Osteoblast (primary cell): ENCODE results near the gene RUBCN. TPM values are rescaled to one million over a fixed set of nuclear protein-coding genes. Genes with fewer than 3 reads are reported as not detected.

Experiments used
- DNase-seq: peaks from one replicate; pipeline ENCODE4 v3.0.0; 2011; ENCODE audit warnings: low spot score, mixed read lengths; ENCODE audit not compliant: insufficient read length; ENCODE audit errors: missing footprints
- H2AFZ ChIP-seq: 2 replicates; pipeline ENCODE4 v1.6.0; 2011; ENCODE audit warnings: mild to moderate bottlenecking, low read length
- H3K27ac ChIP-seq: 2 replicates; pipeline ENCODE4 v1.5.1; 2011; ENCODE audit warnings: mild to moderate bottlenecking, low read depth, low read length, moderate library complexity
- H3K27me3 ChIP-seq: 2 replicates; pipeline ENCODE4 v1.6.0; 2012; ENCODE audit warnings: mild to moderate bottlenecking, control low read depth, inconsistent platforms, low read length, moderate library complexity; ENCODE audit not compliant: insufficient read depth
- H3K36me3 ChIP-seq: 2 replicates; pipeline ENCODE4 v1.5.1; 2011; ENCODE audit warnings: mild to moderate bottlenecking, low read length, control low read depth, moderate library complexity; ENCODE audit not compliant: insufficient read depth
- H3K4me1 ChIP-seq: 2 replicates; pipeline ENCODE4 v1.5.1; 2011; ENCODE audit warnings: mild to moderate bottlenecking, low read length, control low read depth, moderate library complexity; ENCODE audit not compliant: insufficient read depth
- H3K4me2 ChIP-seq: 2 replicates; pipeline ENCODE4 v1.6.0; 2011; ENCODE audit warnings: mild to moderate bottlenecking, low read length; ENCODE audit not compliant: insufficient read depth
- H3K4me3 ChIP-seq: fragments of 200-600 bp; sonication (generic); 3 replicates; pipeline ENCODE4 v1.5.1; 2012; ENCODE audit warnings: mild to moderate bottlenecking, low read length, inconsistent platforms; ENCODE audit not compliant: insufficient read depth
- H3K79me2 ChIP-seq: 2 replicates; pipeline ENCODE4 v1.6.0; 2012; ENCODE audit warnings: mild to moderate bottlenecking, low read length, control low read depth, inconsistent platforms; ENCODE audit not compliant: insufficient read depth
- H3K9me3 ChIP-seq: 2 replicates; pipeline ENCODE4 v1.5.1; 2011; ENCODE audit warnings: low read depth, low read length, control low read depth
- H4K20me1 ChIP-seq: 2 replicates; pipeline ENCODE4 v1.6.0; 2012; ENCODE audit warnings: mild to moderate bottlenecking, low read length, control low read depth; ENCODE audit not compliant: insufficient read depth
- total RNA-seq: library from RNA; depleted of rRNA; stranded (reverse); fragments of >200 nt; gene quantifications from 2 replicates; pipeline ENCODE4 v1.2.3, GENCODE V29; 2012
- TF ChIP-seq, protein P1 (sequence below): IDR thresholded peaks from 2 replicates; pipeline ENCODE4 v1.5.1; 2011; ENCODE audit warnings: mild to moderate bottlenecking, low read depth, low read length, moderate library complexity; ENCODE audit errors: extremely low read depth

Gene RUBCN
- total RNA-seq, 1 donor, result 23.2 TPM

DNA sequence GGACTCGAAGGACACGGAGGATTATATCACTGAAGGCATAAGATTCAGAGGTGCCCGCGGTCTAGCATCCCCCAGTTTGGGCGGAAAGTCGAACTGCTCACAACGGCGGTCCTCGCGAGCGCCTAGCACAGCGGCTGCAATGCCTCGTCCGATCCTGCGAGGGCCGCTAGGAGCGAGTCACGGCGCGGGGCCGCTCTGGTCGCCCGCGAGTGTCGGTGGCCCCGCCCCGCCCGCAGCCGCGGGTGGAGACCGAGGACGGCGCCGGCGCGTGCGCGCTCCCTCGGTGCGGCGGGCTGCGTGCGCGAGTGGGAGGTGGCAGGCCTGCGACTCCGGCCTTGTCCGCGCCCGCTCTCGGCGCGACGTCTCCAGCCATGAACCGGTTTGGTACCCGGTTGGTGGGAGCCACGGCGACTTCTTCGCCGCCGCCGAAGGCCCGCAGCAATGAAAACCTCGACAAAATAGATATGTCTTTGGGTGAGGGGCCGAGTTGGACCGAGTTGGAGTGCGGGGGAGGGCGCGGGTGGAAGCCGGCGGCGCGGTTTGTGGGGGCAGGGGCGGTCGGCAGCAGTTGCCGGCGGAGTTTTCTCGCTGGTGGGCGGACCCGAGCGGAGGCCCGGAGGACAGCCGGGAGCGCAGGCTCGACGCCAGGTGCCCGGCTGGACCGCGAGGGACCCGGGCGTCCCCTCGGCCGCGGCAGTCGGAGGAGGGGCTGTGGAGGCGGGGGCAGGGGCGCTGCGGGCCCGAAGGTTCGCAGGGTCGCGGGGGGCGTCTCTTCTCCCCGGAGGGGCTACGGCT, 13.1 kb upstream of the RUBCN start, which contains the start of gene FYTTD1:
Gene FYTTD1 (plus strand): TSS at position 283 of the 795 bp plus-strand sequence. CDS start 89 bp downstream, at position 372.
- no peaks in the 10 kb centered on the region for H3K36me3 ChIP-seq
- H3K79me2 ChIP-seq, result peaks cover 41% of the 10 kb centered on the region
- H3K9me3 ChIP-seq, result no peaks in the 10 kb centered on the region
- TF ChIP-seq, protein P1, sequence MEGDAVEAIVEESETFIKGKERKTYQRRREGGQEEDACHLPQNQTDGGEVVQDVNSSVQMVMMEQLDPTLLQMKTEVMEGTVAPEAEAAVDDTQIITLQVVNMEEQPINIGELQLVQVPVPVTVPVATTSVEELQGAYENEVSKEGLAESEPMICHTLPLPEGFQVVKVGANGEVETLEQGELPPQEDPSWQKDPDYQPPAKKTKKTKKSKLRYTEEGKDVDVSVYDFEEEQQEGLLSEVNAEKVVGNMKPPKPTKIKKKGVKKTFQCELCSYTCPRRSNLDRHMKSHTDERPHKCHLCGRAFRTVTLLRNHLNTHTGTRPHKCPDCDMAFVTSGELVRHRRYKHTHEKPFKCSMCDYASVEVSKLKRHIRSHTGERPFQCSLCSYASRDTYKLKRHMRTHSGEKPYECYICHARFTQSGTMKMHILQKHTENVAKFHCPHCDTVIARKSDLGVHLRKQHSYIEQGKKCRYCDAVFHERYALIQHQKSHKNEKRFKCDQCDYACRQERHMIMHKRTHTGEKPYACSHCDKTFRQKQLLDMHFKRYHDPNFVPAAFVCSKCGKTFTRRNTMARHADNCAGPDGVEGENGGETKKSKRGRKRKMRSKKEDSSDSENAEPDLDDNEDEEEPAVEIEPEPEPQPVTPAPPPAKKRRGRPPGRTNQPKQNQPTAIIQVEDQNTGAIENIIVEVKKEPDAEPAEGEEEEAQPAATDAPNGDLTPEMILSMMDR, result peak; percentile 31
- peak within 1 kb of the TSS; percentile 87 for H3K4me3 ChIP-seq
- H3K4me2 ChIP-seq, result peak within 1 kb of the TSS; percentile 98
- H3K4me1 ChIP-seq, result peaks cover 19% of the 10 kb centered on the region
- no peaks in the 10 kb centered on the region for H3K27me3 ChIP-seq
- peaks cover 36% of the 10 kb centered on the region for H4K20me1 ChIP-seq
- peak within 1 kb of the TSS; percentile 70 for H3K27ac ChIP-seq
- peak; percentile 98 for DNase-seq
- peak within 1 kb of the TSS; percentile 92 for H2AFZ ChIP-seq

GRCh38 chr3:197749315-197749600, 12.6 kb upstream of the RUBCN start:
- DNase-seq, result peak; percentile 92
- peak overlapping the region; percentile 98 for H3K4me2 ChIP-seq

DNA sequence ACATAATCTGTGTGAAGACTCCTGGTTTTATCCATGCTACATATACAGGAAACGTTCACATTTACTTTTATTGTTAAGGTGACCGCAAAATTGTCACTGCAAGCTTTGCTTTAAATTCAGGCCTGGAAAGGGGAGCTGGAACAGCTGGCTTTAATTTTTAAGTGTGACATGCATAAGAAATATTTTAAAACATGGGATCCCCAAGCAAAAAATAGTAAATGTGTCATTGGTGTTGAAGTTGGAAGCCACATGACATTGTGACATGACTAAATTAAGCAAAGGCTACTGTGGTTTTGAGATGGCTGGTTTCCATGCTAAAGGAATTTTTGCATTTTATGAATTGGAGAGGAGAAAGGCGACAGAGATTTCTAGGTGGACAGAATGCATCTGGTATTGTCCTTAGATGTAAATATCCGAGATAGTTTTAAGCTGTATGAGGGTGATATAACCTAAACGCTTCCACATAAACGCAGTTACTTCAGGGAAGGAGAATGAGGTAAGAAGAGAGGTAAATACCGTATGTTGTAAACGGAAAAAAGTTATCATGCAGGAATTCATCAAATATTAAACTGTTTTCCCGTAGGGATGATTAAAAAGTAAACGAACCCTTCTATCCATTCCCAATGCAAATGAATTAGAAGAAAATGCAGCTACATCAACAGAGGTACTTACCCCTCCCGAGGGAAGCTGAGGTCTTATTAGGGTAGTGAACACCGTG, 12.1 kb upstream of the RUBCN start:
- H4K20me1 ChIP-seq, result peaks cover 31% of the 10 kb centered on the region
- TF ChIP-seq, protein P1, result no peak
- no peaks in the 10 kb centered on the region for H3K36me3 ChIP-seq
- H3K4me3 ChIP-seq, result peak overlapping the region; percentile 87
- no peaks in the 10 kb centered on the region for H3K27me3 ChIP-seq
- peak; percentile 87 for DNase-seq
- peak overlapping the region; percentile 70 for H3K27ac ChIP-seq
- H2AFZ ChIP-seq, result peak overlapping the region; percentile 92
- peak overlapping the region; percentile 98 for H3K4me2 ChIP-seq
- H3K9me3 ChIP-seq, result no peaks in the 10 kb centered on the region
- H3K79me2 ChIP-seq, result peaks cover 31% of the 10 kb centered on the region
- H3K4me1 ChIP-seq, result peaks cover 19% of the 10 kb centered on the region

More at GRCh38 chr3:197749315-197749600, 12.6 kb upstream of the RUBCN start:
- Histone ChIP-seq H2AFZ (peak overlapping the region; percentile 92), H3K4me1 (peaks cover 19% of the 10 kb centered on the region), H3K36me3 (no peaks in the 10 kb centered on the region), H3K4me3 (peak overlapping the region; percentile 87), H4K20me1 (peaks cover 34% of the 10 kb centered on the region), H3K9me3 (no peaks in the 10 kb centered on the region), H3K79me2 (peaks cover 36% of the 10 kb centered on the region), H3K27ac (peak overlapping the region; percentile 70), H3K27me3 (no peaks in the 10 kb centered on the region)
- TF ChIP-seq, protein P1, result no peak

GRCh38 chr3:197746801-197747237, 10.1 kb upstream of the RUBCN start:
- H2AFZ ChIP-seq, result no peak overlapping the region
- no peak overlapping the region for H3K4me3 ChIP-seq
- peaks cover 14% of the 10 kb centered on the region for H3K4me1 ChIP-seq
- no peak overlapping the region for H3K27ac ChIP-seq
- peaks cover 12% of the 10 kb centered on the region for H4K20me1 ChIP-seq
- no peak overlapping the region for H3K4me2 ChIP-seq
- H3K79me2 ChIP-seq, result peaks cover 13% of the 10 kb centered on the region
- no peaks in the 10 kb centered on the region for H3K36me3 ChIP-seq
- TF ChIP-seq, protein P1, result no peak
- H3K27me3 ChIP-seq, result no peaks in the 10 kb centered on the region
- DNase-seq, result peak; percentile 14
- no peaks in the 10 kb centered on the region for H3K9me3 ChIP-seq
